Right atrium auricular region (tissue), 2 donors: ENCODE results near the gene RC3H1. TPM values are rescaled to one million over a fixed set of nuclear protein-coding genes. Genes with fewer than 3 reads are reported as not detected.
A peak's percentile ranks its signal among the peaks of the same experiment; 100 is the strongest.

Source experiments
- DNase-seq: peaks from one replicate; pipeline ENCODE4 v3.0.0-alpha.2; 2019; ENCODE audit warnings: low spot score
- H3K27ac ChIP-seq, 2 donors: fragments of 200-600 bp; sonication (generic); 1 replicate in 1 of 2; 2 replicates in 1 of 2; pipeline ENCODE4 v1.5.1; 2016 to 2019
- H3K27me3 ChIP-seq, 2 donors: fragments of 200-600 bp; sonication (generic); one replicate each; pipeline versions ENCODE4 v1.5.1 to v1.6.0; 2017 to 2019
- H3K36me3 ChIP-seq: fragments of 200-600 bp; sonication (generic); one replicate; pipeline ENCODE4 v1.5.1; 2016
- H3K4me1 ChIP-seq, 2 donors: fragments of 200-600 bp; sonication (generic); one replicate each; pipeline versions ENCODE4 v1.5.1 to v1.6.0; 2017 to 2019
- H3K4me3 ChIP-seq, 2 donors: fragments of 200-600 bp; sonication (generic); 1 replicate in 1 of 2; 2 replicates in 1 of 2; pipeline ENCODE4 v1.5.1; 2017 to 2019; ENCODE audit warnings: mild to moderate bottlenecking in 1 of 2, moderate library complexity in 1 of 2
- H3K9me3 ChIP-seq, 2 donors: fragments of 200-600 bp; sonication (generic); one replicate each; pipeline ENCODE4 v1.5.1; 2019
- total RNA-seq, 2 donors: library from RNA; depleted of rRNA; stranded (reverse); fragments of >200 nt; gene quantifications; one replicate each; pipeline ENCODE4 v1.1.0, GENCODE V29; 2016
- TF ChIP-seq, protein P1 (sequence below), 2 donors: fragments of 200-600 bp; sonication (generic); IDR thresholded peaks; one replicate each; pipeline ENCODE4 v1.5.1; 2019; ENCODE audit warnings: antibody characterized with exemption in 2 of 2

The RC3H1 gene
- total RNA-seq, 2 donors from 2014 or later: 14.6 to 15.6 TPM

DNA sequence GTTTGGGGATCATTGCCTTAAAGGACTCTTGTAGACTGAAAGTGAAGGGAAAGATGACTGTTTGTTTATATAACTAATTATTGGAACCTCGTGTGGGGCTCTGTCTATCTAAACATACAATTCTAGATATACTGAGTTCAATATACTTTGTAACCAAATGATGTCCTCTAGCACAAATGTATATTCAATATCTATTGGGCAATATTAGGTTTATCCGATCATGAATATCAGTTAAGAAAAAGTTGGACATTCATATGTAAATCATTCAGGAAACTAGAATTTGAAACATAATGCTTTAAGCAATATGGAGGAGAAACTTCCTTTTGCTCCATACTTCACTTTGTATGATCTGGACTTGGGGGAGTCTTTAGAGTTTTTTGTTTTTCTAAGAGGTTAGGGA lies 8.9 kb upstream of the RC3H1 start:
- H3K27ac ChIP-seq: no peak overlapping the region
- no peak for DNase-seq
- TF ChIP-seq, protein P1, sequence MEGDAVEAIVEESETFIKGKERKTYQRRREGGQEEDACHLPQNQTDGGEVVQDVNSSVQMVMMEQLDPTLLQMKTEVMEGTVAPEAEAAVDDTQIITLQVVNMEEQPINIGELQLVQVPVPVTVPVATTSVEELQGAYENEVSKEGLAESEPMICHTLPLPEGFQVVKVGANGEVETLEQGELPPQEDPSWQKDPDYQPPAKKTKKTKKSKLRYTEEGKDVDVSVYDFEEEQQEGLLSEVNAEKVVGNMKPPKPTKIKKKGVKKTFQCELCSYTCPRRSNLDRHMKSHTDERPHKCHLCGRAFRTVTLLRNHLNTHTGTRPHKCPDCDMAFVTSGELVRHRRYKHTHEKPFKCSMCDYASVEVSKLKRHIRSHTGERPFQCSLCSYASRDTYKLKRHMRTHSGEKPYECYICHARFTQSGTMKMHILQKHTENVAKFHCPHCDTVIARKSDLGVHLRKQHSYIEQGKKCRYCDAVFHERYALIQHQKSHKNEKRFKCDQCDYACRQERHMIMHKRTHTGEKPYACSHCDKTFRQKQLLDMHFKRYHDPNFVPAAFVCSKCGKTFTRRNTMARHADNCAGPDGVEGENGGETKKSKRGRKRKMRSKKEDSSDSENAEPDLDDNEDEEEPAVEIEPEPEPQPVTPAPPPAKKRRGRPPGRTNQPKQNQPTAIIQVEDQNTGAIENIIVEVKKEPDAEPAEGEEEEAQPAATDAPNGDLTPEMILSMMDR (IDR thresholded peaks at IDR 0.05): no peak

DNA sequence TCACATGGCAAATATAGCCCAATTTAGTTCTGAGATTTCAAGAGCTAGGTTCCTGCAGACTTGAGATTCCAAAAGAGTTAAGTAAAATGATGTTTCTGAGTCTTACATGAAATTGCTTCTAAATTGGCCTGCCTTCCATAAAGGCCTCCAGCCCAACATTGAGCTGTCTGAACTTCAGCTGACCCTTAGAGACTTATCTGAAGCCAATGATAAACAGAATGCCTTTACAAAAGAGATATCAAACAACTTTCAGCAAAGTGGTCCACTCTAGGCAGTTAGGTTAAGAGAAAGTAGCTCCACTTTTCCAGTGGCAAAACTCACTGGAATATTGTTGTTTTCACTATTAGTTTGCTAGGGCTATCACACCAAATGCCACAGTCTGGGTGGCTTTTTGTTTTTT lies 6.3 kb upstream of the RC3H1 start:
- Histone ChIP-seq H3K27ac (no peak overlapping the region), H3K36me3 (no peaks in the 10 kb centered on the region), H3K9me3 (no peaks in the 10 kb centered on the region), H3K27me3 (no peaks in the 10 kb centered on the region), H3K4me1 (peaks cover 0 to 7% of the 10 kb centered on the region in 2 donors), H3K4me3 (no peak overlapping the region)
- DNase-seq: no peak
- TF ChIP-seq, protein P1 (IDR thresholded peaks at IDR 0.05): no peak

More for the DNA sequence above, 8.9 kb upstream of the RC3H1 start:
- H3K27me3 ChIP-seq: no peaks in the 10 kb centered on the region
- peaks cover 0 to 5% of the 10 kb centered on the region in 2 donors for H3K4me1 ChIP-seq
- H3K9me3 ChIP-seq: no peaks in the 10 kb centered on the region
- H3K36me3 ChIP-seq: no peaks in the 10 kb centered on the region
- no peak overlapping the region for H3K4me3 ChIP-seq

DNA sequence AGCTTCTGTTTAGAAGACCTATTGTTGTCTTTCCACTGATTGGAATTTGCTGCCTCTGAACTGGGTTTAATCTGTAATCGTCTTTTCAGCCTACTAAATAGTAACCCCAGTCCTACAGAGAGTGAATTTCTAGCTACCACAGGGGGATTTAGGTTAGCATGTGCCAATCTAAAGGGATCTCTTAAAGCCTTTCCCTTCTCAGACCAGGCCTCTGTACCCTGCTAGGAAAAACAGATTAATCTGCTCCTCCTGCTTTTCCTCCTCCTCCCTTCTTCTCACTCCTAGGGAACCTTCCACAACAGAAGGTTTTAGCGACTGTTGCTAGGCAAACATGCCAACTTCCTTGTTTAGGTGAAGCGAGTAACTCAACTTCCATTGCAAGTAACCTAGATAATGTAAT lies 1.3 kb upstream of the RC3H1 start:
- Histone ChIP-seq H3K4me1 (peaks cover 0 to 37% of the 10 kb centered on the region in 2 donors), H3K4me3 (no peak overlapping the region), H3K27me3 (no peaks in the 10 kb centered on the region), H3K36me3 (no peaks in the 10 kb centered on the region), H3K9me3 (no peaks in the 10 kb centered on the region), H3K27ac (peak overlapping the region; percentile 85 to 90)
- TF ChIP-seq, protein P1 (IDR thresholded peaks at IDR 0.05): no peak
- DNase-seq: no peak

DNA sequence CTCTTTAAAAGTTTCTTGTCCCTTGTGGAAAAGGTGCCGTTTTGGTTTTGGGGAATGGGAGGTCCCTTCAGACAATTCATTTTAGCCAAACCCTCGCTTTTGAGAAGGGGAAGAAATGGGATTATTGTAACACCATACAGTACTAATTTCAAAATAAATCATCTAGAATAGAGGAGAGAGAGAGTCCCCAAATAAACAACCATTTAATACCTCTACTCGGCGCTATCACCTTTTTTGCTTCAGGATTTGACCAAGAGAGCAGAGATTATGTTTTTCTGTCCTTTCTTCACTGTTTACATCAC lies 770 bp upstream of the RC3H1 start:
- Histone ChIP-seq H3K27ac (peak overlapping the region; percentile 85 to 90), H3K4me3 (peak overlapping the region; percentile 92 to 94), H3K27me3 (no peaks in the 10 kb centered on the region), H3K9me3 (no peaks in the 10 kb centered on the region), H3K4me1 (peaks cover 0 to 41% of the 10 kb centered on the region in 2 donors), H3K36me3 (no peaks in the 10 kb centered on the region)
- DNase-seq: no peak
- TF ChIP-seq, protein P1 (IDR thresholded peaks at IDR 0.05): no peak

DNA sequence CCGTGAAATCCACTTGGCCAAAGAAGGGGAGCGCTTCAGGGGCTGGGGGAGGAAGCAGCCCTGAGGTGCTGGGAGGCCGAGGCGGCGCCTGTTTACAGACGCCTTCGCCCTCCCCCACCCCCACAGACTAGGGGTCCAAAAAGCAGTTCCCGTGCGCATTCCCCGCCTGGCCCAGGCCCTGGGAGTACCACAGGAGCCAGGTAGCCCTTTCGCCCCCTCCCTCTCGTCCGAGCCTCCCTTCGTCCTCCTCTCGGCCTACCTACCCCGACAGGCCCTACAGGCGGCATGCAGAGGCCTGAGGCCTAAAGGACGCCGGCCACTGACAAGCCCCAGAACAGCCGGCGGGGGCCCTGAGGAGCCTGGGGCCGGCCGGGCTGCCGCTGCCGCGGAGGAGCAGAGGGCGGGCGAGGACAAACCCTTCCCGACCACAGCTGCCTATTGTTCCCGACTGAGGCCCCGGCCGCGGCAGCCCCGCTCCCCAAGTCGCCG lies 522 bp downstream of the RC3H1 start:
- Histone ChIP-seq H3K9me3 (no peaks in the 10 kb centered on the region), H3K4me1 (peaks cover 0 to 44% of the 10 kb centered on the region in 2 donors), H3K27me3 (no peaks in the 10 kb centered on the region), H3K27ac (peak overlapping the region; percentile 85 to 90), H3K4me3 (peak overlapping the region; percentile 92 to 94), H3K36me3 (no peaks in the 10 kb centered on the region)
- TF ChIP-seq, protein P1 (IDR thresholded peaks at IDR 0.05): no peak
- no peak for DNase-seq

DNA sequence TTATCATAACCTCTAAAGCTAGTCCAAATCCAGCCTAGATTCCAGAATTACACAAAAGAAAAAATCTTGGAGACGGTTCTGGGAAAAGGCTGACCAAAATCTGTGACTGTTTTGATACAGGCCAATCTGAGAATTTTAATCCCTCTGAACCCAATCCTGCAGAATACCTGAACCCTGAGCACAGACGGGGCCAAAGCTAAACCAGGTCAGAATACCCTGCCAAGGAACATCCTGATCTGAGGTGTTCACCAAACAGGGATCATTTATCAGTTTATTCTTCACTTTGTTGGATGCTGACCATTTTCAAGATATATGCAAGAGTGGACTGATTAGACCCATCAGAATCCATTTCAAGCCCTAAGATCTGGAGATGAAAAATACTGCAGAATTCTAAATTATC lies 3.6 kb downstream of the RC3H1 start:
- DNase-seq: no peak
- TF ChIP-seq, protein P1 (IDR thresholded peaks at IDR 0.05): no peak
- Histone ChIP-seq H3K9me3 (no peaks in the 10 kb centered on the region), H3K27ac (no peak overlapping the region), H3K4me3 (no peak overlapping the region), H3K36me3 (no peaks in the 10 kb centered on the region), H3K27me3 (no peaks in the 10 kb centered on the region), H3K4me1 (peaks cover 0 to 55% of the 10 kb centered on the region in 2 donors)
